Measurements from ENCODE around the gene IL19. TPM values are rescaled to one million over a fixed set of nuclear protein-coding genes. Genes with fewer than 3 reads are reported as not detected.
A peak's percentile ranks its signal among the peaks of the same experiment; 100 is the strongest.

Gene IL19
- total and polyA plus RNA-seq, 2 donors: 0.28 to 1.0 TPM

GRCh38 chr1:206863266-206863665 lies 92.7 kb downstream of the IL19 start:
- Histone ChIP-seq H3K27ac (ENCODE audit: low read depth in 1 of 2, low read length in 1 of 2) (no peak overlapping the region), H3K4me1 (ENCODE audit: control insufficient read depth in 2 of 2, insufficient read depth in 2 of 2, low read length in 2 of 2) (no peaks in the 10 kb centered on the region), H3K4me3 (ENCODE audit: low read length in 2 of 2) (no peak overlapping the region), H3K36me3 (ENCODE audit: control insufficient read depth in 2 of 2, insufficient read depth in 2 of 2, low read length in 1 of 2) (no peaks in the 10 kb centered on the region), H3K27me3 (ENCODE audit: control insufficient read depth in 2 of 2, insufficient read depth in 1 of 2, low read length in 1 of 2) (no peaks in the 10 kb centered on the region), H3K9me3 (ENCODE audit: control insufficient read depth in 2 of 2, insufficient read depth in 1 of 2, low read length in 1 of 2) (no peaks in the 10 kb centered on the region)
- DNase-seq (ENCODE audit: low read depth in 6 of 9, low spot score in 9 of 9): no peak
- 93% methylated on average over 1 of the region's 1 CpG for WGBS

DNA sequence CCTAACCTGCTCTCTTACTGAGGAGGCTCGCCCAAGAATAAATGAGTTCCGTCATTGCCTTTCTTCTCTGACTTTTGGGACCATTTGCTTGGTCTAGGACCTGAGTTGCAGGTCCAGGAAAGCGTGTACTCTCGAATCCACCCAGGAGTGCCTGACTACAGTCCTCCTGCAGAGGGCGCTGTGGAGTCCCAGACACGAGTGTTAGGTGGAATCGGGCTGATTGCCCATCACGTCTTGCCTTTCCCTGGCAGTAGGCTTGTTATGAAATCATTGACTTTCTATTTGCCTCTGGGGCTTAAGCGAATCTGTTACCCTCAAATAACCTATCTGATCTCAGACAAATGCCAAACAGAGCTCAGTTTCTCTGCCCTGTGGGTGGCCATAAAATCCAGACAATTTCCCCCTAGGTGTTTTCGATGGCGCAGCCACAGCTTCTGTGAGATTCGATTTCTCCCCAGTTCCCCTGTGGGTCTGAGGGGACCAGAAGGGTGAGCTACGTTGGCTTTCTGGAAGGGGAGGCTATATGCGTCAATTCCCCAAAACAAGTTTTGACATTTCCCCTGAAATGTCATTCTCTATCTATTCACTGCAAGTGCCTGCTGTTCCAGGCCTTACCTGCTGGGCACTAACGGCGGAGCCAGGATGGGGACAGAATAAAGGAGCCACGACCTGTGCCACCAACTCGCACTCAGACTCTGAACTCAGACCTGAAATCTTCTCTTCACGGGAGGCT lies 94.5 kb downstream of the IL19 start, which contains the start of gene IL20:
TSS of gene IL20 (plus strand) at position 685 of the 733 bp plus-strand sequence. CDS start 230 bp downstream, outside the sequence.
- Histone ChIP-seq H3K27ac (ENCODE audit: low read depth in 1 of 2, low read length in 1 of 2) (no peak within 1 kb of the TSS), H3K4me3 (ENCODE audit: low read length in 2 of 2) (no peak within 1 kb of the TSS), H3K27me3 (ENCODE audit: control insufficient read depth in 2 of 2, insufficient read depth in 1 of 2, low read length in 1 of 2) (no peaks in the 10 kb centered on the region), H3K36me3 (ENCODE audit: control insufficient read depth in 2 of 2, insufficient read depth in 2 of 2, low read length in 1 of 2) (no peaks in the 10 kb centered on the region), H3K4me1 (ENCODE audit: control insufficient read depth in 2 of 2, insufficient read depth in 2 of 2, low read length in 2 of 2) (no peaks in the 10 kb centered on the region), H3K9me3 (ENCODE audit: control insufficient read depth in 2 of 2, insufficient read depth in 1 of 2, low read length in 1 of 2) (no peaks in the 10 kb centered on the region)
- peak; percentile 31 to 82 (median 62) for DNase-seq (ENCODE audit: low read depth in 6 of 9, low spot score in 9 of 9)
- 64% methylated on average over 19 of the region's 19 CpGs for WGBS

- H3K27me3 ChIP-seq (ENCODE audit: control insufficient read depth in 2 of 2, insufficient read depth in 1 of 2, low read length in 1 of 2): no peaks in the 10 kb centered on the region
- H3K27ac ChIP-seq (ENCODE audit: low read depth in 1 of 2, low read length in 1 of 2): no peak overlapping the region
- DNase-seq (ENCODE audit: low read depth in 6 of 9, low spot score in 9 of 9): no peak
- no peaks in the 10 kb centered on the region for H3K36me3 ChIP-seq (ENCODE audit: control insufficient read depth in 2 of 2, insufficient read depth in 2 of 2, low read length in 1 of 2)
- no peaks in the 10 kb centered on the region for H3K9me3 ChIP-seq (ENCODE audit: control insufficient read depth in 2 of 2, insufficient read depth in 1 of 2, low read length in 1 of 2)
- no peak overlapping the region for H3K4me3 ChIP-seq (ENCODE audit: low read length in 2 of 2)
- WGBS: 87% methylated on average over 2 of the region's 2 CpGs
- no peaks in the 10 kb centered on the region for H3K4me1 ChIP-seq (ENCODE audit: control insufficient read depth in 2 of 2, insufficient read depth in 2 of 2, low read length in 2 of 2)
These were observed 95.5 kb downstream of the IL19 start for GRCh38 chr1:206866062-206866461.

- WGBS: 100% methylated on average over 1 of the region's 1 CpG
- no peak for DNase-seq (ENCODE audit: low read depth in 6 of 9, low spot score in 9 of 9)
- no peaks in the 10 kb centered on the region for H3K9me3 ChIP-seq (ENCODE audit: control insufficient read depth in 2 of 2, insufficient read depth in 1 of 2, low read length in 1 of 2)
- H3K4me1 ChIP-seq (ENCODE audit: control insufficient read depth in 2 of 2, insufficient read depth in 2 of 2, low read length in 2 of 2): no peaks in the 10 kb centered on the region
- no peak overlapping the region for H3K4me3 ChIP-seq (ENCODE audit: low read length in 2 of 2)
- H3K27ac ChIP-seq (ENCODE audit: low read depth in 1 of 2, low read length in 1 of 2): no peak overlapping the region
- no peaks in the 10 kb centered on the region for H3K27me3 ChIP-seq (ENCODE audit: control insufficient read depth in 2 of 2, insufficient read depth in 1 of 2, low read length in 1 of 2)
- no peaks in the 10 kb centered on the region for H3K36me3 ChIP-seq (ENCODE audit: control insufficient read depth in 2 of 2, insufficient read depth in 2 of 2, low read length in 1 of 2)
These were observed 96.7 kb downstream of the IL19 start for GRCh38 chr1:206867239-206867638.

DNA sequence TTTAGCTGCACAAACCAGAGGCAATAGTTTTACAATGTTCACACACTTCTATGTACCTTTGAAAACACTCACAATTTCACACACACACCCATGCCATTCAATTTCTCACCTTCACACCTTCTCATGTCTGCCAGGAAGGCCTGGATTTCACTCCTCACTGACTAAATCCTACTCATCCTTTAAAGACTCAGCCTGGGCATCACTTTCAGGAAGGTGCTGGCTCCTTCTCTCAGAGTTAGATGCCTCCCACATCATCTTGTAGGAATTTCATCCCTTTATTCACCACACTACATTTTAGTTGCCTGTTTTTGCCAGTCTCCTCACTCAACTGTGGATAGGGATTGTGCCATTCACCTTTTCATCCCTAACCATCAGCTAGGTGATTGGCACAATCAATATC lies 97.1 kb downstream of the IL19 start:
- DNase-seq (ENCODE audit: low read depth in 6 of 9, low spot score in 9 of 9): no peak
- Histone ChIP-seq H3K4me1 (ENCODE audit: control insufficient read depth in 2 of 2, insufficient read depth in 2 of 2, low read length in 2 of 2) (no peaks in the 10 kb centered on the region), H3K27ac (ENCODE audit: low read depth in 1 of 2, low read length in 1 of 2) (no peak overlapping the region), H3K9me3 (ENCODE audit: control insufficient read depth in 2 of 2, insufficient read depth in 1 of 2, low read length in 1 of 2) (no peaks in the 10 kb centered on the region), H3K4me3 (ENCODE audit: low read length in 2 of 2) (no peak overlapping the region), H3K27me3 (ENCODE audit: control insufficient read depth in 2 of 2, insufficient read depth in 1 of 2, low read length in 1 of 2) (no peaks in the 10 kb centered on the region), H3K36me3 (ENCODE audit: control insufficient read depth in 2 of 2, insufficient read depth in 2 of 2, low read length in 1 of 2) (no peaks in the 10 kb centered on the region)

GRCh38 chr1:206868264-206868663 lies 97.7 kb downstream of the IL19 start:
- Histone ChIP-seq H3K27me3 (ENCODE audit: control insufficient read depth in 2 of 2, insufficient read depth in 1 of 2, low read length in 1 of 2) (no peaks in the 10 kb centered on the region), H3K36me3 (ENCODE audit: control insufficient read depth in 2 of 2, insufficient read depth in 2 of 2, low read length in 1 of 2) (no peaks in the 10 kb centered on the region), H3K4me3 (ENCODE audit: low read length in 2 of 2) (no peak overlapping the region), H3K4me1 (ENCODE audit: control insufficient read depth in 2 of 2, insufficient read depth in 2 of 2, low read length in 2 of 2) (no peaks in the 10 kb centered on the region), H3K27ac (ENCODE audit: low read depth in 1 of 2, low read length in 1 of 2) (no peak overlapping the region), H3K9me3 (ENCODE audit: control insufficient read depth in 2 of 2, insufficient read depth in 1 of 2, low read length in 1 of 2) (no peaks in the 10 kb centered on the region)
- WGBS: 92% methylated on average over 1 of the region's 1 CpG
- DNase-seq (ENCODE audit: low read depth in 6 of 9, low spot score in 9 of 9): no peak

DNA sequence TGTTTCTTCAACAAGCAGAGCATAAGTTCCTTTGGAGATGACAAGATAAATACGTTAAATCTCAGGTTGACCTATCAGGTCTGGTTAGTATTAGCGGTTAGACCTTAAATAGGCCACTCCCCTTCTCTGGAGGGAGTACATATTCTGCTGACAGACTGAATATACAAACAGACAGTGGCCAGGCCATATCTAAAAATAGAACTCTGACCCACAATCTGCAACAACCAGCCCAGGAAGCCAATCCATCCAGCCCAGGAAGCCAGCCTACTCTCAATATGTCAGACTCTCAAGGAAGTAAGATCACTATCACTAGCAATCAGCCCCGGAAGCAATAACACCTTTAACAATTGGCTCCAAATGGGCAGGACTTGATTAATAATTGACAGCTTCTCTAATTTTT lies 101.6 kb downstream of the IL19 start:
- H3K4me3 ChIP-seq (ENCODE audit: low read length in 2 of 2): no peak overlapping the region
- WGBS: 97% methylated on average over 3 of the region's 3 CpGs
- H3K4me1 ChIP-seq (ENCODE audit: control insufficient read depth in 2 of 2, insufficient read depth in 2 of 2, low read length in 2 of 2): no peaks in the 10 kb centered on the region

GRCh38 chr1:206873603-206874188 lies 103.1 kb downstream of the IL19 start:
- Histone ChIP-seq H3K36me3 (ENCODE audit: control insufficient read depth in 2 of 2, insufficient read depth in 2 of 2, low read length in 1 of 2) (no peaks in the 10 kb centered on the region), H3K27ac (ENCODE audit: low read depth in 1 of 2, low read length in 1 of 2) (no peak overlapping the region), H3K4me1 (ENCODE audit: control insufficient read depth in 2 of 2, insufficient read depth in 2 of 2, low read length in 2 of 2) (no peaks in the 10 kb centered on the region), H3K9me3 (ENCODE audit: control insufficient read depth in 2 of 2, insufficient read depth in 1 of 2, low read length in 1 of 2) (peaks cover 0 to 7% of the 10 kb centered on the region in 2 donors), H3K4me3 (ENCODE audit: low read length in 2 of 2) (no peak overlapping the region), H3K27me3 (ENCODE audit: control insufficient read depth in 2 of 2, insufficient read depth in 1 of 2, low read length in 1 of 2) (no peaks in the 10 kb centered on the region)
- no peak for DNase-seq (ENCODE audit: low read depth in 6 of 9, low spot score in 9 of 9)
- WGBS: 94% methylated on average over 3 of the region's 3 CpGs

More for the DNA sequence above, 101.6 kb downstream of the IL19 start:
- Histone ChIP-seq H3K27me3 (ENCODE audit: control insufficient read depth in 2 of 2, insufficient read depth in 1 of 2, low read length in 1 of 2) (no peaks in the 10 kb centered on the region), H3K27ac (ENCODE audit: low read depth in 1 of 2, low read length in 1 of 2) (no peak overlapping the region), H3K36me3 (ENCODE audit: control insufficient read depth in 2 of 2, insufficient read depth in 2 of 2, low read length in 1 of 2) (no peaks in the 10 kb centered on the region), H3K9me3 (ENCODE audit: control insufficient read depth in 2 of 2, insufficient read depth in 1 of 2, low read length in 1 of 2) (peaks cover 0 to 1% of the 10 kb centered on the region in 2 donors)
- DNase-seq (ENCODE audit: low read depth in 6 of 9, low spot score in 9 of 9): no peak

GRCh38 chr1:206875752-206876377 lies 105.3 kb downstream of the IL19 start:
- Histone ChIP-seq H3K9me3 (ENCODE audit: control insufficient read depth in 2 of 2, insufficient read depth in 1 of 2, low read length in 1 of 2) (peaks cover 0 to 7% of the 10 kb centered on the region in 2 donors), H3K4me1 (ENCODE audit: control insufficient read depth in 2 of 2, insufficient read depth in 2 of 2, low read length in 2 of 2) (no peaks in the 10 kb centered on the region), H3K4me3 (ENCODE audit: low read length in 2 of 2) (no peak overlapping the region), H3K27me3 (ENCODE audit: control insufficient read depth in 2 of 2, insufficient read depth in 1 of 2, low read length in 1 of 2) (no peaks in the 10 kb centered on the region), H3K36me3 (ENCODE audit: control insufficient read depth in 2 of 2, insufficient read depth in 2 of 2, low read length in 1 of 2) (no peaks in the 10 kb centered on the region), H3K27ac (ENCODE audit: low read depth in 1 of 2, low read length in 1 of 2) (no peak overlapping the region)
- 94% methylated on average over 3 of the region's 3 CpGs for WGBS
- no peak for DNase-seq (ENCODE audit: low read depth in 6 of 9, low spot score in 9 of 9)
